Lower leg skin (tissue), 3 donors: Measurements from ENCODE around the gene MYOF.

Experiments used
- CTCF ChIP-seq, 3 donors: fragments of 450-650 bp; IDR thresholded peaks; one replicate each; pipeline ENCODE4 v1.5.1; 2016; ENCODE audit warnings: antibody characterized with exemption in 3 of 3, mild to moderate bottlenecking in 3 of 3, moderate library complexity in 2 of 3
- POLR2A ChIP-seq, 2 donors: fragments of 450-650 bp; IDR thresholded peaks; one replicate each; pipeline ENCODE4 v1.6.1; 2016 to 2017; ENCODE audit warnings: antibody characterized with exemption in 2 of 2, mild to moderate bottlenecking in 1 of 2, moderate library complexity in 1 of 2

- no peak for TF ChIP-seq POLR2A (IDR thresholded peaks at IDR 0.05)
- no peak for TF ChIP-seq CTCF (IDR thresholded peaks at IDR 0.05)
Observed at GRCh38 chr10:93356516-93356915, 125.6 kb downstream of the MYOF start.
